Gastrocnemius medialis (tissue), 4 donors: ENCODE results near the gene CTAG2. TPM values are rescaled to one million over a fixed set of nuclear protein-coding genes. Genes with fewer than 3 reads are reported as not detected.

ENCODE experiments used
- ATAC-seq, 2 donors: fragments of 150-250 bp; one replicate each; pipeline ENCODE4 v1.9.1; 2016
- DNase-seq, 2 donors: peaks; one replicate each; pipeline ENCODE4 v3.0.0-alpha.2; 2019
- H3K27ac ChIP-seq, 4 donors: fragments of 200-600 bp; sonication (generic); 1 replicate in 1 of 4; 2 replicates in 3 of 4; pipeline ENCODE4 v1.5.1; 2016 to 2018; ENCODE audit warnings: mild to moderate bottlenecking in 2 of 4, moderate library complexity in 1 of 4
- H3K27me3 ChIP-seq, 3 donors: fragments of 200-600 bp; sonication (generic) in 2 of 3; 1 replicate in 1 of 3; 2 replicates in 2 of 3; pipeline versions ENCODE4 v1.5.1 to v1.6.0; 2016 to 2019; ENCODE audit warnings: mild to moderate bottlenecking in 1 of 3, moderate library complexity in 1 of 3
- H3K36me3 ChIP-seq, 2 donors: fragments of 200-600 bp; sonication (generic) in 1 of 2; one replicate each; pipeline ENCODE4 v1.5.1; 2017 to 2018
- H3K4me1 ChIP-seq, 2 donors: fragments of 200-600 bp; sonication (generic) in 1 of 2; one replicate each; pipeline ENCODE4 v1.5.1; 2016 to 2017; ENCODE audit warnings: mild to moderate bottlenecking in 2 of 2
- H3K4me3 ChIP-seq, 4 donors: fragments of 200-600 bp; sonication (generic) in 3 of 4; 1 replicate in 1 of 4; 2 replicates in 3 of 4; pipeline ENCODE4 v1.5.1; 2016 to 2019; ENCODE audit warnings: mild to moderate bottlenecking in 2 of 4
- H3K9me3 ChIP-seq, 3 donors: fragments of 200-600 bp; sonication (generic) in 2 of 3; 1 replicate in 1 of 3; 2 replicates in 2 of 3; pipeline ENCODE4 v1.5.1; 2016 to 2019
- POLR2A ChIP-seq, 2 donors: fragments of 450-650 bp; IDR thresholded peaks; one replicate each; pipeline ENCODE4 v1.6.1; 2017; ENCODE audit warnings: antibody characterized with exemption in 2 of 2, mild to moderate bottlenecking in 2 of 2, moderate library complexity in 2 of 2
- in situ Hi-C, 4 donors: fragments of 200-750 bp; cut with MboI; loops; one replicate each; pipeline versions ENCODE4 v1.15.0 to v1.8.0; 2017; ENCODE audit warnings: low sequenced_read_pairs in 4 of 4
- intact Hi-C: fragments of 100-400 bp; cut with DNase I; formaldehyde crosslinking; loops from one replicate; pipeline ENCODE4 v1.15.1; 2023; ENCODE audit warnings: low total_unique reads
- total RNA-seq, 4 donors: library from RNA; depleted of rRNA; stranded (reverse); fragments of >200 nt; gene quantifications; one replicate each; pipeline versions ENCODE4 v1.1.0 to v1.2.3, GENCODE V29; 2016
- TF ChIP-seq, protein P1 (sequence below), 5 experiments: fragments of 450-650 bp in 3 of 5; fragments of 200-600 bp in 2 of 5; sonication (generic) in 2 of 5; IDR thresholded peaks in 4 of 5; conservative IDR thresholded peaks in 1 of 5; 1 replicate in 4 of 5; 2 replicates in 1 of 5; pipeline ENCODE4 v1.5.1; 2016 to 2019; ENCODE audit warnings: antibody characterized with exemption in 5 of 5, mild to moderate bottlenecking in 3 of 5, moderate library complexity in 3 of 5

Gene CTAG2
- total RNA-seq, 4 donors from 2014 or later: not detected

GRCh38 chrX:154657226-154657805, 3.9 kb upstream of the CTAG2 start:
- no peak for TF ChIP-seq POLR2A (IDR thresholded peaks at IDR 0.05)
- TF ChIP-seq, protein P1, sequence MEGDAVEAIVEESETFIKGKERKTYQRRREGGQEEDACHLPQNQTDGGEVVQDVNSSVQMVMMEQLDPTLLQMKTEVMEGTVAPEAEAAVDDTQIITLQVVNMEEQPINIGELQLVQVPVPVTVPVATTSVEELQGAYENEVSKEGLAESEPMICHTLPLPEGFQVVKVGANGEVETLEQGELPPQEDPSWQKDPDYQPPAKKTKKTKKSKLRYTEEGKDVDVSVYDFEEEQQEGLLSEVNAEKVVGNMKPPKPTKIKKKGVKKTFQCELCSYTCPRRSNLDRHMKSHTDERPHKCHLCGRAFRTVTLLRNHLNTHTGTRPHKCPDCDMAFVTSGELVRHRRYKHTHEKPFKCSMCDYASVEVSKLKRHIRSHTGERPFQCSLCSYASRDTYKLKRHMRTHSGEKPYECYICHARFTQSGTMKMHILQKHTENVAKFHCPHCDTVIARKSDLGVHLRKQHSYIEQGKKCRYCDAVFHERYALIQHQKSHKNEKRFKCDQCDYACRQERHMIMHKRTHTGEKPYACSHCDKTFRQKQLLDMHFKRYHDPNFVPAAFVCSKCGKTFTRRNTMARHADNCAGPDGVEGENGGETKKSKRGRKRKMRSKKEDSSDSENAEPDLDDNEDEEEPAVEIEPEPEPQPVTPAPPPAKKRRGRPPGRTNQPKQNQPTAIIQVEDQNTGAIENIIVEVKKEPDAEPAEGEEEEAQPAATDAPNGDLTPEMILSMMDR (IDR thresholded peaks at IDR 0.05 in 4 of 5, conservative IDR thresholded peaks at IDR 0.05 in 1 of 5): no peak
- intact Hi-C loops: no loop called here

GRCh38 chrX:154655786-154656185, 2.4 kb upstream of the CTAG2 start:
- DNase-seq (no peak), ATAC-seq (no peak)
- no peaks in the 10 kb centered on the region for H3K27me3 ChIP-seq
- H3K9me3 ChIP-seq: no peaks in the 10 kb centered on the region
- no peak overlapping the region for H3K27ac ChIP-seq
- in situ Hi-C loops: no loop called here
- H3K4me1 ChIP-seq: no peaks in the 10 kb centered on the region
- TF ChIP-seq, protein P1 (IDR thresholded peaks at IDR 0.05 in 4 of 5, conservative IDR thresholded peaks at IDR 0.05 in 1 of 5): no peak
- intact Hi-C loops: no loop called here
- H3K4me3 ChIP-seq: no peak overlapping the region
- no peaks in the 10 kb centered on the region for H3K36me3 ChIP-seq

More at GRCh38 chrX:154657226-154657805, 3.9 kb upstream of the CTAG2 start:
- Histone ChIP-seq H3K36me3 (no peaks in the 10 kb centered on the region), H3K4me1 (no peaks in the 10 kb centered on the region), H3K27ac (no peak overlapping the region), H3K27me3 (no peaks in the 10 kb centered on the region), H3K4me3 (no peak overlapping the region), H3K9me3 (no peaks in the 10 kb centered on the region)
- in situ Hi-C loops: no loop called here
- DNase-seq (no peak), ATAC-seq (no peak)

DNA sequence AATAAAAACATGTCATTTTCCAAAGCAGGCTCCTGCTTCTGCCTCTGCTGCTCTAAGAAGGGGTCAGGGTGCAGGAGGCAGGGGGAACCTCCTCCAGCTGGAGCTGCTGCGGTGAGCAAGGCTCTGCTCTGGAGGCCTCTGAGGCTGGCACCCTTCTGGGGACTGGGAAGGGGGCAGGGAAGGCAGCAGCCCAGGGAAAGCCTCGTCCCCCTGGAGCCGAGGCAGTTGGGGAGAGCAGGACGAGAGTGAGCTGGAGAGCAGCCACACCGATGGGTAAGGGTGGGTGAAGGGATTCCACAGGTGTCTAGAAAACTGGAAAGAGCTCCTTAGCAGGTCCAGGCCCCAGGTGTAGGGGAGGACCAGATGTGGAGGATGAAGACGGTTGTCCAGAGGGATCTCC, 2.0 kb upstream of the CTAG2 start:
- no peaks in the 10 kb centered on the region for H3K27me3 ChIP-seq
- intact Hi-C loops: no loop called here
- H3K27ac ChIP-seq: no peak overlapping the region
- H3K4me3 ChIP-seq: no peak overlapping the region
- no peaks in the 10 kb centered on the region for H3K9me3 ChIP-seq
- ATAC-seq (no peak), DNase-seq (no peak)
- no peaks in the 10 kb centered on the region for H3K4me1 ChIP-seq
- TF ChIP-seq, protein P1 (IDR thresholded peaks at IDR 0.05 in 4 of 5, conservative IDR thresholded peaks at IDR 0.05 in 1 of 5): no peak
- no peak for TF ChIP-seq POLR2A (IDR thresholded peaks at IDR 0.05)
- in situ Hi-C loops: no loop called here
- no peaks in the 10 kb centered on the region for H3K36me3 ChIP-seq

GRCh38 chrX:154654925-154655324, 1.5 kb upstream of the CTAG2 start:
- Histone ChIP-seq H3K27ac (no peak overlapping the region), H3K36me3 (no peaks in the 10 kb centered on the region), H3K4me1 (no peaks in the 10 kb centered on the region), H3K4me3 (no peak overlapping the region), H3K9me3 (no peaks in the 10 kb centered on the region), H3K27me3 (no peaks in the 10 kb centered on the region)
- in situ Hi-C loops: no loop called here
- intact Hi-C loops: no loop called here
- DNase-seq (no peak), ATAC-seq (no peak)
- TF ChIP-seq POLR2A (IDR thresholded peaks at IDR 0.05): no peak
- TF ChIP-seq, protein P1 (IDR thresholded peaks at IDR 0.05 in 4 of 5, conservative IDR thresholded peaks at IDR 0.05 in 1 of 5): no peak

- no peak overlapping the region for H3K4me3 ChIP-seq
- no peaks in the 10 kb centered on the region for H3K27me3 ChIP-seq
- no peaks in the 10 kb centered on the region for H3K4me1 ChIP-seq
- ATAC-seq (no peak), DNase-seq (no peak)
- H3K36me3 ChIP-seq: no peaks in the 10 kb centered on the region
- intact Hi-C loops: no loop called here
- no peaks in the 10 kb centered on the region for H3K9me3 ChIP-seq
- TF ChIP-seq, protein P1 (IDR thresholded peaks at IDR 0.05 in 4 of 5, conservative IDR thresholded peaks at IDR 0.05 in 1 of 5): no peak
- no peak for TF ChIP-seq POLR2A (IDR thresholded peaks at IDR 0.05)
- H3K27ac ChIP-seq: no peak overlapping the region
- in situ Hi-C loops: no loop called here
These were observed 993 bp upstream of the CTAG2 start for GRCh38 chrX:154654372-154654771.
